ENCODE data around the gene BTBD2. TPM values are rescaled to one million over a fixed set of nuclear protein-coding genes. Genes with fewer than 3 reads are reported as not detected.

Gene BTBD2
- total and polyA plus RNA-seq, 2 of the 13 experiments (the other 11 are each of a cell fraction or from before 2014, with no cell fraction given), result 28.1 to 45.3 TPM

DNA sequence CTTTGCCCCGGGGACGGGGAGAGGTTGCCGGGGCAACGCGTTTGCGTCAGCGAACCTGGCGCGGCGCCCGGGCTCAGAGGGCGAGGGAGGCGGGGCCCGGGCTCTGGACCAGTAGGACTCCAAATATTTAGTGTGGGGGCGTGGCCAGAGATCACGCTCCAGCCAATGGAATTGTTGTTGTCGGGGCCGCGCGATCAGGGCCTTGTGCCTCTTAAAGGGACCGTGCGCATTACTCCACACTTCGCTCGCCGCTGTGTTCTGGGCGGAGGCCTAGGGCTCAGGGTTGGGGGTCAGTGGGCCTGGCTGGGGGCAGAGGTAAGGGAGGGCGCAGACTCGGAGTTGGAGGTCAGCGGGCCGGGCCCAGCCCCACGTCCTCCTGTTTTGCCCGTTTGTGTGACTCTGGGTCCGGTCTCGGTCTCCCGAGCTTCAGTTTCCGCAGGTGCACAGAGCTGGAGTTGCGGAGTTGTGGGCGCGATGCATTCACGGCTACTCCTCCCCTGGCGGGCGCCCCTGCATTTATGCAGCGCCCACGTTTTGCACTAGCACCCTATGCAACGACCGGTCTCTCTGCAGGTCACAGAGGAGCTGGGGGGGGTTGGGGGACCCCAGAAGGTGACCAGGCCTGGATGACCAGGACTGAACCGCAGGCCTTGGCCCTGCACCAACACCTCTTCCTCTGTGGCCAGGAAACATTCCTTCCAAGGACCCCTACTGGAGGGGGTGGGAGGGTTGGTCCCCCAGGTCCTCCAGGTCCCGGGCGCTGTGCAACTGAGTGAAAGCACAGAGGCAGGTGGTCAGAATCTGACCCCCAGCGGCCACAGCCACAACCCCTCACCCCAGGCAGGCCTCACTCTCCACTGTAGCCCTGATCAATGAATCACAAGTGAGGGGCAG lies 46.2 kb upstream of the BTBD2 start (continued):
- TF ChIP-seq, protein P1, sequence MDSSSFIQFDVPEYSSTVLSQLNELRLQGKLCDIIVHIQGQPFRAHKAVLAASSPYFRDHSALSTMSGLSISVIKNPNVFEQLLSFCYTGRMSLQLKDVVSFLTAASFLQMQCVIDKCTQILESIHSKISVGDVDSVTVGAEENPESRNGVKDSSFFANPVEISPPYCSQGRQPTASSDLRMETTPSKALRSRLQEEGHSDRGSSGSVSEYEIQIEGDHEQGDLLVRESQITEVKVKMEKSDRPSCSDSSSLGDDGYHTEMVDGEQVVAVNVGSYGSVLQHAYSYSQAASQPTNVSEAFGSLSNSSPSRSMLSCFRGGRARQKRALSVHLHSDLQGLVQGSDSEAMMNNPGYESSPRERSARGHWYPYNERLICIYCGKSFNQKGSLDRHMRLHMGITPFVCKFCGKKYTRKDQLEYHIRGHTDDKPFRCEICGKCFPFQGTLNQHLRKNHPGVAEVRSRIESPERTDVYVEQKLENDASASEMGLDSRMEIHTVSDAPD (CRISPR knock-in tag; IDR thresholded peaks at IDR 0.05), result no peak
- TF ChIP-seq CCDC6 (CRISPR knock-in tag; IDR thresholded peaks at IDR 0.05), result no peak; the same call in none of the 2 replicates
- peak; percentile 60; the same call in 1 of the 2 replicates for TF ChIP-seq IRX3 (CRISPR knock-in tag; IDR thresholded peaks at IDR 0.05; ENCODE audit: borderline replicate concordance, low read depth)
- peak; percentile 59 for TF ChIP-seq BRD4 (CRISPR knock-in tag; IDR thresholded peaks at IDR 0.05)
- TF ChIP-seq ZNF776 (CRISPR knock-in tag; IDR thresholded peaks at IDR 0.05), result peak; percentile 78; the same call in 1 of the 2 replicates
- peak; percentile 87 for TF ChIP-seq RFX3 (CRISPR knock-in tag; IDR thresholded peaks at IDR 0.05)
- TF ChIP-seq, protein P2, sequence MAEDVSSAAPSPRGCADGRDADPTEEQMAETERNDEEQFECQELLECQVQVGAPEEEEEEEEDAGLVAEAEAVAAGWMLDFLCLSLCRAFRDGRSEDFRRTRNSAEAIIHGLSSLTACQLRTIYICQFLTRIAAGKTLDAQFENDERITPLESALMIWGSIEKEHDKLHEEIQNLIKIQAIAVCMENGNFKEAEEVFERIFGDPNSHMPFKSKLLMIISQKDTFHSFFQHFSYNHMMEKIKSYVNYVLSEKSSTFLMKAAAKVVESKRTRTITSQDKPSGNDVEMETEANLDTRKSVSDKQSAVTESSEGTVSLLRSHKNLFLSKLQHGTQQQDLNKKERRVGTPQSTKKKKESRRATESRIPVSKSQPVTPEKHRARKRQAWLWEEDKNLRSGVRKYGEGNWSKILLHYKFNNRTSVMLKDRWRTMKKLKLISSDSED (CRISPR knock-in tag; IDR thresholded peaks at IDR 0.05), result no peak
- peak; percentile 68 for TF ChIP-seq HIVEP1 (CRISPR knock-in tag; IDR thresholded peaks at IDR 0.05)
- 0 out of 2 replicates have a peak, but pooled peaks have one; percentile 61 for TF ChIP-seq ZNF530 (CRISPR knock-in tag; IDR thresholded peaks at IDR 0.05; ENCODE audit: low read depth)
- TF ChIP-seq ZFP36L1 (CRISPR knock-in tag; IDR thresholded peaks at IDR 0.05), result no peak
- TF ChIP-seq, protein P3, sequence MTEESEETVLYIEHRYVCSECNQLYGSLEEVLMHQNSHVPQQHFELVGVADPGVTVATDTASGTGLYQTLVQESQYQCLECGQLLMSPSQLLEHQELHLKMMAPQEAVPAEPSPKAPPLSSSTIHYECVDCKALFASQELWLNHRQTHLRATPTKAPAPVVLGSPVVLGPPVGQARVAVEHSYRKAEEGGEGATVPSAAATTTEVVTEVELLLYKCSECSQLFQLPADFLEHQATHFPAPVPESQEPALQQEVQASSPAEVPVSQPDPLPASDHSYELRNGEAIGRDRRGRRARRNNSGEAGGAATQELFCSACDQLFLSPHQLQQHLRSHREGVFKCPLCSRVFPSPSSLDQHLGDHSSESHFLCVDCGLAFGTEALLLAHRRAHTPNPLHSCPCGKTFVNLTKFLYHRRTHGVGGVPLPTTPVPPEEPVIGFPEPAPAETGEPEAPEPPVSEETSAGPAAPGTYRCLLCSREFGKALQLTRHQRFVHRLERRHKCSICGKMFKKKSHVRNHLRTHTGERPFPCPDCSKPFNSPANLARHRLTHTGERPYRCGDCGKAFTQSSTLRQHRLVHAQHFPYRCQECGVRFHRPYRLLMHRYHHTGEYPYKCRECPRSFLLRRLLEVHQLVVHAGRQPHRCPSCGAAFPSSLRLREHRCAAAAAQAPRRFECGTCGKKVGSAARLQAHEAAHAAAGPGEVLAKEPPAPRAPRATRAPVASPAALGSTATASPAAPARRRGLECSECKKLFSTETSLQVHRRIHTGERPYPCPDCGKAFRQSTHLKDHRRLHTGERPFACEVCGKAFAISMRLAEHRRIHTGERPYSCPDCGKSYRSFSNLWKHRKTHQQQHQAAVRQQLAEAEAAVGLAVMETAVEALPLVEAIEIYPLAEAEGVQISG (CRISPR knock-in tag; IDR thresholded peaks at IDR 0.05), result no peak
- peak; percentile 55; the same call in 1 of the 2 replicates for TF ChIP-seq CREM (IDR thresholded peaks at IDR 0.05)
- no peak for TF ChIP-seq CREM (CRISPR knock-in tag; IDR thresholded peaks at IDR 0.05)
- TF ChIP-seq, protein P4, sequence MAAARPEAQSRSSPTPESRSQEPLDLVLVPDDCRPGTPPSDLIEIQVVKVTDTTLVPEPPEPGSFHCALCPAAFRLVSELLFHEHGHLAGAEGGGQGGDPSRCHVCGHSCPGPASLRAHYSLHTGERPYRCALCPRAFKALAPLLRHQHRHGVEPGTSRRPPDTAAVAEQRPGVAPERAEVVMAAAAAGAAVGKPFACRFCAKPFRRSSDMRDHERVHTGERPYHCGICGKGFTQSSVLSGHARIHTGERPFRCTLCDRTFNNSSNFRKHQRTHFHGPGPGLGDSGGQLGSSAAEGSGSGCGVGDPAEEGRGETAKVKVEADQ (CRISPR knock-in tag; IDR thresholded peaks at IDR 0.05; ENCODE audit: borderline replicate concordance), result no peak; the same call in 1 of the 2 replicates
- TF ChIP-seq, protein P5, sequence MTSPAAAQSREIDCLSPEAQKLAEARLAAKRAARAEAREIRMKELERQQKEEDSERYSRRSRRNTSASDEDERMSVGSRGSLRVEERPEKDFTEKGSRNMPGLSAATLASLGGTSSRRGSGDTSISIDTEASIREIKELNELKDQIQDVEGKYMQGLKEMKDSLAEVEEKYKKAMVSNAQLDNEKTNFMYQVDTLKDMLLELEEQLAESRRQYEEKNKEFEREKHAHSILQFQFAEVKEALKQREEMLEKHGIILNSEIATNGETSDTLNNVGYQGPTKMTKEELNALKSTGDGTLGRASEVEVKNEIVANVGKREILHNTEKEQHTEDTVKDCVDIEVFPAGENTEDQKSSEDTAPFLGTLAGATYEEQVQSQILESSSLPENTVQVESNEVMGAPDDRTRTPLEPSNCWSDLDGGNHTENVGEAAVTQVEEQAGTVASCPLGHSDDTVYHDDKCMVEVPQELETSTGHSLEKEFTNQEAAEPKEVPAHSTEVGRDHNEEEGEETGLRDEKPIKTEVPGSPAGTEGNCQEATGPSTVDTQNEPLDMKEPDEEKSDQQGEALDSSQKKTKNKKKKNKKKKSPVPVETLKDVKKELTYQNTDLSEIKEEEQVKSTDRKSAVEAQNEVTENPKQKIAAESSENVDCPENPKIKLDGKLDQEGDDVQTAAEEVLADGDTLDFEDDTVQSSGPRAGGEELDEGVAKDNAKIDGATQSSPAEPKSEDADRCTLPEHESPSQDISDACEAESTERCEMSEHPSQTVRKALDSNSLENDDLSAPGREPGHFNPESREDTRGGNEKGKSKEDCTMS (CRISPR knock-in tag; conservative IDR thresholded peaks at IDR 0.05), result no peak
- peak; percentile 62; the same call in 1 of the 2 replicates for TF ChIP-seq KLF12 (CRISPR knock-in tag; IDR thresholded peaks at IDR 0.05; ENCODE audit: borderline replicate concordance)
- TF ChIP-seq ETV6 (CRISPR knock-in tag; conservative IDR thresholded peaks at IDR 0.05), result no peak
- TF ChIP-seq, protein P6, sequence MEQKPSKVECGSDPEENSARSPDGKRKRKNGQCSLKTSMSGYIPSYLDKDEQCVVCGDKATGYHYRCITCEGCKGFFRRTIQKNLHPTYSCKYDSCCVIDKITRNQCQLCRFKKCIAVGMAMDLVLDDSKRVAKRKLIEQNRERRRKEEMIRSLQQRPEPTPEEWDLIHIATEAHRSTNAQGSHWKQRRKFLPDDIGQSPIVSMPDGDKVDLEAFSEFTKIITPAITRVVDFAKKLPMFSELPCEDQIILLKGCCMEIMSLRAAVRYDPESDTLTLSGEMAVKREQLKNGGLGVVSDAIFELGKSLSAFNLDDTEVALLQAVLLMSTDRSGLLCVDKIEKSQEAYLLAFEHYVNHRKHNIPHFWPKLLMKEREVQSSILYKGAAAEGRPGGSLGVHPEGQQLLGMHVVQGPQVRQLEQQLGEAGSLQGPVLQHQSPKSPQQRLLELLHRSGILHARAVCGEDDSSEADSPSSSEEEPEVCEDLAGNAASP (CRISPR knock-in tag; IDR thresholded peaks at IDR 0.05; ENCODE audit: borderline replicate concordance), result peak; percentile 38

Data from HepG2 (cell line).